Measurements from ENCODE around the gene FBXL2.

FBXL2 gene

DNA sequence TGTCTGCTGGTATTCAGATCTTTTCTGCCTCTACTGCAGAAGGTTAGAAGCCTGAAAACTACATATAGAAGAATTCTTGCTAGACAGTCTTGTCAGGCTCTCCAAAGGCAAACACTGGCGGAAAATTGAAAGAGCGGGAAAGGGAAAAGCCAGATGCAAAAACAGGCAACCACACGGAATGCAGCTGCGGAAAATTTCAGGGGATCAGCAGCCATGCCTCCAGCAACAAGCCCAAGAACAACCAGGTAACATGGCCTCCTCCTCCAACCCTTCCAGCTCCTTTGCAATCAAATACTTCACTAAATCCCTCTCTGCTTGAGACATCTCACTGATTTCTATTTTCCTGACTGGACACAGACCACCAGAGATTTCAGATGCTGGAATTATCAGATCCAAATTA, 153.3 kb downstream of the FBXL2 start:
- Mint-ChIP-seq H3K9me3 (no peaks in the 10 kb centered on the region), H3K36me3 (ENCODE audit: insufficient read depth) (peaks cover 14% of the 10 kb centered on the region), H3K4me1 (ENCODE audit: low read depth in 2 of 2) (peaks cover 48 to 70% of the 10 kb centered on the region in 2 donors), H3K4me3 (peak overlapping the region in 1 of 2 donors; percentile 50), H3K27ac (peak overlapping the region; percentile 4 to 66), H3K27me3 (no peaks in the 10 kb centered on the region)
- DNase-seq (no peak), ATAC-seq (replicated peaks) (no peak)

GRCh38 chr3:33433843-33434242, 156.6 kb downstream of the FBXL2 start:
- H3K27ac Mint-ChIP-seq: no peak overlapping the region
- no peaks in the 10 kb centered on the region for H3K27me3 Mint-ChIP-seq
- H3K36me3 Mint-ChIP-seq (ENCODE audit: insufficient read depth): peaks cover 4% of the 10 kb centered on the region
- ATAC-seq (replicated peaks) (no peak), DNase-seq (no peak)
- H3K9me3 Mint-ChIP-seq: no peaks in the 10 kb centered on the region
- H3K4me3 Mint-ChIP-seq: peak overlapping the region in 1 of 2 donors; percentile 32
- peaks cover 60 to 73% of the 10 kb centered on the region in 2 donors for H3K4me1 Mint-ChIP-seq (ENCODE audit: low read depth in 2 of 2)
